ENCODE results near the gene INO80.
"Not testable (repeated sequence)": the region's sequence is repeated elsewhere in the genome, so short reads cannot be mapped to it uniquely, and the experiment has no call there.

INO80 gene

GRCh38 chr15:40958723-40959122, 157.4 kb downstream of the INO80 start:
- Histone ChIP-seq H3K9me3 (ENCODE audit: insufficient read depth, low read depth, low read length) (no peaks in the 10 kb centered on the region), H3K4me1 (ENCODE audit: insufficient read depth, low read length) (peaks cover 8% of the 10 kb centered on the region; the same call in 1 of the 2 replicates), H3K9ac (ENCODE audit: low read depth, low read length) (no peak overlapping the region), H3K36me3 (ENCODE audit: insufficient read depth, low read depth, low read length) (peaks cover 23% of the 10 kb centered on the region), H3K27me3 (ENCODE audit: insufficient read depth, low read length) (no peaks in the 10 kb centered on the region), H3K27ac (ENCODE audit: low read length) (no peak overlapping the region), H3K4me3 (ENCODE audit: low read length) (no peak overlapping the region)

- H3K27me3 ChIP-seq (ENCODE audit: insufficient read depth, low read length): no peaks in the 10 kb centered on the region
- no peak overlapping the region for H3K27ac ChIP-seq (ENCODE audit: low read length)
- H3K4me1 ChIP-seq (ENCODE audit: insufficient read depth, low read length): peaks cover 8% of the 10 kb centered on the region; the same call in 1 of the 2 replicates
- no peak overlapping the region for H3K9ac ChIP-seq (ENCODE audit: low read depth, low read length)
- H3K36me3 ChIP-seq (ENCODE audit: insufficient read depth, low read depth, low read length): peaks cover 23% of the 10 kb centered on the region
- H3K9me3 ChIP-seq (ENCODE audit: insufficient read depth, low read depth, low read length): no peaks in the 10 kb centered on the region
- H3K4me3 ChIP-seq (ENCODE audit: low read length): no peak overlapping the region
These were observed 157.9 kb downstream of the INO80 start for GRCh38 chr15:40958146-40958545.

- no peaks in the 10 kb centered on the region for H3K9me3 ChIP-seq (ENCODE audit: insufficient read depth, low read depth, low read length)
- no peak overlapping the region for H3K4me3 ChIP-seq (ENCODE audit: low read length)
- H3K27ac ChIP-seq (ENCODE audit: low read length): no peak overlapping the region
- no peaks in the 10 kb centered on the region for H3K27me3 ChIP-seq (ENCODE audit: insufficient read depth, low read length)
- H3K9ac ChIP-seq (ENCODE audit: low read depth, low read length): no peak overlapping the region
- H3K4me1 ChIP-seq (ENCODE audit: insufficient read depth, low read length): peaks cover 8% of the 10 kb centered on the region; the same call in 1 of the 2 replicates
- H3K36me3 ChIP-seq (ENCODE audit: insufficient read depth, low read depth, low read length): peaks cover 23% of the 10 kb centered on the region
These were observed 158.5 kb downstream of the INO80 start for GRCh38 chr15:40957581-40958051.

- Histone ChIP-seq H3K4me3 (ENCODE audit: low read length) (no peak overlapping the region), H3K9ac (ENCODE audit: low read depth, low read length) (no peak overlapping the region), H3K4me1 (ENCODE audit: insufficient read depth, low read length) (peaks cover 12% of the 10 kb centered on the region; the same call in 1 of the 2 replicates), H3K9me3 (ENCODE audit: insufficient read depth, low read depth, low read length) (no peaks in the 10 kb centered on the region), H3K36me3 (ENCODE audit: insufficient read depth, low read depth, low read length) (peaks cover 23% of the 10 kb centered on the region), H3K27ac (ENCODE audit: low read length) (no peak overlapping the region), H3K27me3 (ENCODE audit: insufficient read depth, low read length) (no peaks in the 10 kb centered on the region)
These were observed 159.0 kb downstream of the INO80 start for GRCh38 chr15:40957041-40957555.

- peaks cover 16% of the 10 kb centered on the region; the same call in 1 of the 2 replicates for H3K4me1 ChIP-seq (ENCODE audit: insufficient read depth, low read length)
- H3K9me3 ChIP-seq (ENCODE audit: insufficient read depth, low read depth, low read length): no peaks in the 10 kb centered on the region
- H3K27ac ChIP-seq (ENCODE audit: low read length): no peak overlapping the region
- peaks cover 23% of the 10 kb centered on the region for H3K36me3 ChIP-seq (ENCODE audit: insufficient read depth, low read depth, low read length)
- no peaks in the 10 kb centered on the region; the same call in 1 of the 2 replicates for H3K27me3 ChIP-seq (ENCODE audit: insufficient read depth, low read length)
- no peak overlapping the region for H3K9ac ChIP-seq (ENCODE audit: low read depth, low read length)
- no peak overlapping the region for H3K4me3 ChIP-seq (ENCODE audit: low read length)
These were observed 159.5 kb downstream of the INO80 start for GRCh38 chr15:40956541-40956982.

GRCh38 chr15:40955930-40956540, 160.0 kb downstream of the INO80 start:
- no peak overlapping the region for H3K27ac ChIP-seq (ENCODE audit: low read length)
- no peak overlapping the region for H3K9ac ChIP-seq (ENCODE audit: low read depth, low read length)
- no peaks in the 10 kb centered on the region for H3K9me3 ChIP-seq (ENCODE audit: insufficient read depth, low read depth, low read length)
- H3K4me1 ChIP-seq (ENCODE audit: insufficient read depth, low read length): peaks cover 16% of the 10 kb centered on the region; the same call in 1 of the 2 replicates
- peaks cover 23% of the 10 kb centered on the region for H3K36me3 ChIP-seq (ENCODE audit: insufficient read depth, low read depth, low read length)
- no peak overlapping the region for H3K4me3 ChIP-seq (ENCODE audit: low read length)
- no peaks in the 10 kb centered on the region; the same call in 1 of the 2 replicates for H3K27me3 ChIP-seq (ENCODE audit: insufficient read depth, low read length)

- H3K27ac ChIP-seq (ENCODE audit: low read length): no peak overlapping the region
- no peaks in the 10 kb centered on the region for H3K9me3 ChIP-seq (ENCODE audit: insufficient read depth, low read depth, low read length)
- H3K4me3 ChIP-seq (ENCODE audit: low read length): no peak overlapping the region
- peaks cover 23% of the 10 kb centered on the region for H3K36me3 ChIP-seq (ENCODE audit: insufficient read depth, low read depth, low read length)
- H3K4me1 ChIP-seq (ENCODE audit: insufficient read depth, low read length): peaks cover 14% of the 10 kb centered on the region; the same call in 1 of the 2 replicates
- H3K9ac ChIP-seq (ENCODE audit: low read depth, low read length): no peak overlapping the region
- no peaks in the 10 kb centered on the region; the same call in 1 of the 2 replicates for H3K27me3 ChIP-seq (ENCODE audit: insufficient read depth, low read length)
These were observed 160.8 kb downstream of the INO80 start for GRCh38 chr15:40955141-40955903.

- Histone ChIP-seq H3K27ac (ENCODE audit: low read length) (peak overlapping the region; percentile 30), H3K9ac (ENCODE audit: low read depth, low read length) (peak overlapping the region; percentile 89; the same call in 1 of the 2 replicates), H3K36me3 (ENCODE audit: insufficient read depth, low read depth, low read length) (peaks cover 23% of the 10 kb centered on the region), H3K4me3 (ENCODE audit: low read length) (peak overlapping the region; percentile 86)
- H3K4me1 ChIP-seq (ENCODE audit: insufficient read depth, low read length); H3K9me3 ChIP-seq (ENCODE audit: insufficient read depth, low read depth, low read length); H3K27me3 ChIP-seq (ENCODE audit: insufficient read depth, low read length): not testable (repeated sequence)
These were observed 161.8 kb downstream of the INO80 start for GRCh38 chr15:40954158-40954848.

GRCh38 chr15:40953713-40954074, 162.4 kb downstream of the INO80 start:
- Histone ChIP-seq H3K9ac (ENCODE audit: low read depth, low read length) (peak overlapping the region; percentile 89), H3K27me3 (ENCODE audit: insufficient read depth, low read length) (no peaks in the 10 kb centered on the region; the same call in 1 of the 2 replicates), H3K4me3 (ENCODE audit: low read length) (peak overlapping the region; percentile 86), H3K27ac (ENCODE audit: low read length) (peak overlapping the region; percentile 30), H3K9me3 (ENCODE audit: insufficient read depth, low read depth, low read length) (no peaks in the 10 kb centered on the region), H3K4me1 (ENCODE audit: insufficient read depth, low read length) (peaks cover 8% of the 10 kb centered on the region; the same call in 1 of the 2 replicates), H3K36me3 (ENCODE audit: insufficient read depth, low read depth, low read length) (peaks cover 23% of the 10 kb centered on the region)

GRCh38 chr15:40952901-40953712, 163.0 kb downstream of the INO80 start, which contains the start of gene CHAC1:
CHAC1 (plus strand) TSS chr15:40953471; CDS start chr15:40953584, 113 bp downstream.
- H3K36me3 ChIP-seq (ENCODE audit: insufficient read depth, low read depth, low read length): peaks cover 23% of the 10 kb centered on the region
- peak within 1 kb of the TSS; percentile 86 for H3K4me3 ChIP-seq (ENCODE audit: low read length)
- H3K9ac ChIP-seq (ENCODE audit: low read depth, low read length): peak within 1 kb of the TSS; percentile 89
- H3K4me1 ChIP-seq (ENCODE audit: insufficient read depth, low read length): peaks cover 8% of the 10 kb centered on the region; the same call in 1 of the 2 replicates
- no peaks in the 10 kb centered on the region for H3K9me3 ChIP-seq (ENCODE audit: insufficient read depth, low read depth, low read length)
- H3K27ac ChIP-seq (ENCODE audit: low read length): peak within 1 kb of the TSS; percentile 47
- no peaks in the 10 kb centered on the region; the same call in 1 of the 2 replicates for H3K27me3 ChIP-seq (ENCODE audit: insufficient read depth, low read length)

All from iPS-20b (cell line).